ENCODE results near the gene NAALADL2. TPM values are rescaled to one million over a fixed set of nuclear protein-coding genes. Genes with fewer than 3 reads are reported as not detected.
"Not testable (repeated sequence)": the region's sequence is repeated elsewhere in the genome, so short reads cannot be mapped to it uniquely, and the experiment has no call there.

NAALADL2 gene
- polyA plus RNA-seq, 3 donors, result not detected

DNA sequence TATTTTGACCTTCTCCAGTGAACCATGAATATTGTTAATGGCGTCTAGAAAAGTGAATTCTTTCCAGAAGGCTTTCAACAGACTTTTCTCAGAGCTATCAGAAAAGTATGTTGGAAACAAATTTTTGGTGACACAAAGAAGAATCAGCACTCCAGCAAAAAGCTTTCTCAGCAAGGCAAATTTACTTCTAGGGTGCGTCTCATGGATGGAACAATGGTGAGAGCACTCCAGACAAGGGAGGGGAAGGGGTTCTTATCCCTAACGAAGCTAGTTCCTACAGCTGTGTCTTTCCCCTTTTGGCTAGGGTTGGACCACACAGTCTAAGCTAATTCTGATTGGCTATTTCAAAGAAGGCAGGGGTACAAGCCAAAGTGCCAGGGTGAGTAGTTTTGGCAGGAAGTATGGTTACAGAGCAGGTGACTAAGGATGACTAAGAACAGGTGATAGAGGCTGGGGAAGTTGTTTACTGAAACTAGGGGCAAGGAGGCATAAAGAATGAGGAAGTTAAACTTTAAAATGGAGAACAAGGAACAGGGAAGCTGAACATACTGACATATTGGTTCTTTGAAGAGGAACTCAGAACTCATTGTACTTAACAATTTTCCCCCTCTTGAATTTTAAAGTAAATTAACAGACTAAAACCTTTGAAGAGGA lies 959.8 kb downstream of the NAALADL2 start:
- Histone ChIP-seq H3K79me2 (ENCODE audit: insufficient read depth, low read length) (no peaks in the 10 kb centered on the region), H3K4me1 (ENCODE audit: control insufficient read depth in 1 of 2, insufficient read depth in 2 of 2, low read length in 2 of 2) (no peaks in the 10 kb centered on the region), H3K9ac (ENCODE audit: insufficient read depth, low read length, poor library complexity, severe bottlenecking) (no peak overlapping the region), H3K27ac (ENCODE audit: low read depth in 1 of 2, low read length in 2 of 2) (no peak overlapping the region), H2AFZ (ENCODE audit: insufficient read depth, low read depth, low read length, poor library complexity, severe bottlenecking) (no peak overlapping the region), H3K4me2 (replicated peaks; ENCODE audit: extremely low read depth, low read length, poor library complexity, severe bottlenecking) (no peak overlapping the region), H4K20me1 (ENCODE audit: insufficient read depth, low read length) (no peaks in the 10 kb centered on the region), H3K36me3 (replicated peaks in 1 of 2; ENCODE audit: control insufficient read depth in 1 of 2, insufficient read depth in 2 of 2, low read length in 2 of 2) (no peaks in the 10 kb centered on the region), H3K9me3 (replicated peaks in 1 of 2; ENCODE audit: control insufficient read depth in 1 of 2, insufficient read depth in 1 of 2, low read length in 2 of 2) (peaks cover 18 to 58% of the 10 kb centered on the region in 2 donors), H3K4me3 (replicated peaks in 1 of 3; ENCODE audit: low read depth in 2 of 3, low read length in 3 of 3) (no peak overlapping the region), H3K27me3 (ENCODE audit: control insufficient read depth in 2 of 2, insufficient read depth in 2 of 2, low read length in 2 of 2) (no peaks in the 10 kb centered on the region)
- Mint-ChIP-seq H3K4me1 (no peaks in the 10 kb centered on the region), H3K4me3 (no peak overlapping the region), H3K27ac (no peak overlapping the region), H3K27me3 (ENCODE audit: low read depth in 3 of 3) (peaks cover 0 to 1% (median 0%) of the 10 kb centered on the region in 3 donors), H3K36me3 (no peaks in the 10 kb centered on the region), H3K9me3 (peaks cover 12 to 37% (median 15%) of the 10 kb centered on the region in 7 donors)
- no peak for DNase-seq
- TF ChIP-seq, protein P1, sequence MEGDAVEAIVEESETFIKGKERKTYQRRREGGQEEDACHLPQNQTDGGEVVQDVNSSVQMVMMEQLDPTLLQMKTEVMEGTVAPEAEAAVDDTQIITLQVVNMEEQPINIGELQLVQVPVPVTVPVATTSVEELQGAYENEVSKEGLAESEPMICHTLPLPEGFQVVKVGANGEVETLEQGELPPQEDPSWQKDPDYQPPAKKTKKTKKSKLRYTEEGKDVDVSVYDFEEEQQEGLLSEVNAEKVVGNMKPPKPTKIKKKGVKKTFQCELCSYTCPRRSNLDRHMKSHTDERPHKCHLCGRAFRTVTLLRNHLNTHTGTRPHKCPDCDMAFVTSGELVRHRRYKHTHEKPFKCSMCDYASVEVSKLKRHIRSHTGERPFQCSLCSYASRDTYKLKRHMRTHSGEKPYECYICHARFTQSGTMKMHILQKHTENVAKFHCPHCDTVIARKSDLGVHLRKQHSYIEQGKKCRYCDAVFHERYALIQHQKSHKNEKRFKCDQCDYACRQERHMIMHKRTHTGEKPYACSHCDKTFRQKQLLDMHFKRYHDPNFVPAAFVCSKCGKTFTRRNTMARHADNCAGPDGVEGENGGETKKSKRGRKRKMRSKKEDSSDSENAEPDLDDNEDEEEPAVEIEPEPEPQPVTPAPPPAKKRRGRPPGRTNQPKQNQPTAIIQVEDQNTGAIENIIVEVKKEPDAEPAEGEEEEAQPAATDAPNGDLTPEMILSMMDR (IDR thresholded peaks at IDR 0.05), result no peak
- intact Hi-C loops (cut with micrococcal nuclease), result no loop called here
- 79% methylated on average over 2 of the region's 3 CpGs for WGBS (ENCODE audit: insufficient coverage)

DNA sequence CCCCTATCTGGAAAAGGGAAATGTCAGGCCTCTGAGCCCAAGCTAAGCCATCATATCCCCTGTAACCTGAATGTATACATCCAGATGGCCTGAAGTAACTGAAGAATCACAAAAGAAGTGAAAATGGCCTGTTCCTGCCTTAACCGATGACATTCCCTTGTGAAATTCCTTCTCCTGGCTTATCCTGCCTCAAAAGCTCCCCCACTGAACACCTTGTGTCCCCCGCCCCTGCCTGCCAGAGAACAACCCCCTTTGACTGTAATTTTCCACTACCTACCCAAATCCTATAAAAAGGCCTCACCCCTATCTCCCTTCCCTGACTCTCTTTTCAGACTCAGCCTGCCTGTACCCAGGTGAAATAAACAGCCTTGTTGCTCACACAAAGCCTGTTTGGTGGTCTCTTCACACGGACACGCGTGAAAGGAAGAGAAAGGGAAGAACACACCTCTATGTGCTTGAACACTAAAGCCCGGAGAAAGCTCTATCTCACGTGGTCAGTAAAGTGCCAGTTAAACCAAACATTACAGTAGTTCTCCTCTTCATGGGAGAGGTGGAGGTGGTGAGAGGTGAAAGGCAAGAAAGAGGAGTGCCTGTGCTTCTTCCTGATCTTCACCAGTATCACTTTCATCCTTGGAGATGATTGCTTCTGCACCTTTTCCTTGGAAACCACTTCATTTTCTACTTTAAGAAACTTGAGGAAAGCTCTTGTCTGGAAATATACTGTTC lies 963.8 kb downstream of the NAALADL2 start:
- H3K27ac ChIP-seq (ENCODE audit: low read depth in 1 of 2, low read length in 2 of 2); H3K4me1 Mint-ChIP-seq; H3K36me3 ChIP-seq (replicated peaks in 1 of 2; ENCODE audit: control insufficient read depth in 1 of 2, insufficient read depth in 2 of 2, low read length in 2 of 2); H3K4me3 Mint-ChIP-seq; H3K79me2 ChIP-seq (ENCODE audit: insufficient read depth, low read length); H3K36me3 Mint-ChIP-seq; H3K4me3 ChIP-seq (replicated peaks in 1 of 3; ENCODE audit: low read depth in 2 of 3, low read length in 3 of 3); H3K27me3 Mint-ChIP-seq (ENCODE audit: low read depth in 3 of 3); H4K20me1 ChIP-seq (ENCODE audit: insufficient read depth, low read length); H3K27ac Mint-ChIP-seq; H3K4me2 ChIP-seq (replicated peaks; ENCODE audit: extremely low read depth, low read length, poor library complexity, severe bottlenecking); H2AFZ ChIP-seq (ENCODE audit: insufficient read depth, low read depth, low read length, poor library complexity, severe bottlenecking); DNase-seq; H3K27me3 ChIP-seq (ENCODE audit: control insufficient read depth in 2 of 2, insufficient read depth in 2 of 2, low read length in 2 of 2); H3K9ac ChIP-seq (ENCODE audit: insufficient read depth, low read length, poor library complexity, severe bottlenecking); H3K4me1 ChIP-seq (ENCODE audit: control insufficient read depth in 1 of 2, insufficient read depth in 2 of 2, low read length in 2 of 2); intact Hi-C loops (cut with micrococcal nuclease): not testable (repeated sequence)
- H3K9me3 ChIP-seq (replicated peaks in 1 of 2; ENCODE audit: control insufficient read depth in 1 of 2, insufficient read depth in 1 of 2, low read length in 2 of 2), result peaks cover 16 to 42% of the 10 kb centered on the region in 2 donors
- H3K9me3 Mint-ChIP-seq, result peaks cover 13 to 35% (median 22%) of the 10 kb centered on the region in 7 donors
- WGBS (ENCODE audit: insufficient coverage), result 89% methylated on average over 2 of the region's 7 CpGs

DNA sequence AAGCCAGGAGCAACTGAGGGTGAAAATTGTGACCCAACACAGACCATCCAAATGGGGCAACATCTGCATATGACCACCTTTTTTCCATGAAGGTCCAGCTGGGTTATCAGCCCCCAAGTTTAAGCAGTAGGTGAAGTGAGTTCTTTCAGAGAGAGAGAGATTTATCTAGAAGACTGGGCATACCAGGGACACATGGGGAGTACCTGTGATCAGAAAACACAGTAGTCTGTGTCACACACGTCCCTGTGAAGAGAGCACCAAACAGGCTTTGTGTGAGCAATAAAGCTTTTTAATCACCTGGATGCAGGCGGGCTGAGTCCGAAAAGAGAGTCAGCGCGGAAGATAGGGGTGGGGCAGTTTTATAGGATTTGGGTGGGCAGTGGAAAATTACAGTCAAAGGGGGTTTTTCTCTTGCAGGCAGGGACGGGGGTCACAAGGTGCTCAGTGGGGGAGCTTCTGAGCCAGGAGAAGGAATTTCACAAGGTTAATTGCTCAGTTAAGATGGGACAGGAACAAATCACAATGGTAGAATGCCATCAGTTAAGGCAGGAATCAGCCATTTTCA lies 966.0 kb downstream of the NAALADL2 start:
- 91% methylated on average over 6 of the region's 6 CpGs for WGBS (ENCODE audit: insufficient coverage)
- peaks cover 15 to 22% of the 10 kb centered on the region in 2 donors for H3K9me3 ChIP-seq (replicated peaks in 1 of 2; ENCODE audit: control insufficient read depth in 1 of 2, insufficient read depth in 1 of 2, low read length in 2 of 2)
- H3K4me2 ChIP-seq (replicated peaks; ENCODE audit: extremely low read depth, low read length, poor library complexity, severe bottlenecking); H4K20me1 ChIP-seq (ENCODE audit: insufficient read depth, low read length); H3K27ac ChIP-seq (ENCODE audit: low read depth in 1 of 2, low read length in 2 of 2); H3K9ac ChIP-seq (ENCODE audit: insufficient read depth, low read length, poor library complexity, severe bottlenecking); H3K4me3 ChIP-seq (replicated peaks in 1 of 3; ENCODE audit: low read depth in 2 of 3, low read length in 3 of 3); DNase-seq; H3K79me2 ChIP-seq (ENCODE audit: insufficient read depth, low read length); H3K4me1 Mint-ChIP-seq; intact Hi-C loops (cut with micrococcal nuclease); H3K27me3 Mint-ChIP-seq (ENCODE audit: low read depth in 3 of 3); H2AFZ ChIP-seq (ENCODE audit: insufficient read depth, low read depth, low read length, poor library complexity, severe bottlenecking); H3K36me3 ChIP-seq (replicated peaks in 1 of 2; ENCODE audit: control insufficient read depth in 1 of 2, insufficient read depth in 2 of 2, low read length in 2 of 2); H3K4me3 Mint-ChIP-seq; H3K36me3 Mint-ChIP-seq; H3K27ac Mint-ChIP-seq; H3K4me1 ChIP-seq (ENCODE audit: control insufficient read depth in 1 of 2, insufficient read depth in 2 of 2, low read length in 2 of 2); H3K27me3 ChIP-seq (ENCODE audit: control insufficient read depth in 2 of 2, insufficient read depth in 2 of 2, low read length in 2 of 2): not testable (repeated sequence)
- peaks cover 7 to 24% (median 17%) of the 10 kb centered on the region in 7 donors for H3K9me3 Mint-ChIP-seq

Measured in CD14-positive monocyte (primary cell).